Astrocyte of the hippocampus (primary cell): ENCODE data around the gene AKR1C8.
"Not testable (repeated sequence)": the region's sequence is repeated elsewhere in the genome, so short reads cannot be mapped to it uniquely, and the experiment has no call there.

Experiments used
- DNase-seq: peaks from one replicate; pipeline ENCODE4 v3.0.0; 2011; ENCODE audit warnings: low read depth, low spot score

Gene AKR1C8

GRCh38 chr10:5184987-5185775, at the start of gene AKR1C8:
Gene AKR1C8, minus strand, starts transcription at chr10:5185150. Its CDS starts 46 bp downstream, at chr10:5185104.
- DNase-seq, result no peak

GRCh38 chr10:5234106-5234860, 49.3 kb upstream of the AKR1C8 start:
- no peak for DNase-seq

- no peak for DNase-seq
Measured at GRCh38 chr10:5233324-5233723, 48.4 kb upstream of the AKR1C8 start.

GRCh38 chr10:5229019-5229418, 44.1 kb upstream of the AKR1C8 start:
- DNase-seq, result no peak

- not testable (repeated sequence) for DNase-seq
Measured at GRCh38 chr10:5222942-5223341, 38.0 kb upstream of the AKR1C8 start.

GRCh38 chr10:5219262-5219661, 34.3 kb upstream of the AKR1C8 start:
- no peak for DNase-seq

- no peak for DNase-seq
Measured at GRCh38 chr10:5216801-5217200, 31.9 kb upstream of the AKR1C8 start.

- DNase-seq, result no peak
Measured at GRCh38 chr10:5211696-5212536, 27.0 kb upstream of the AKR1C8 start.

GRCh38 chr10:5210261-5210660, 25.3 kb upstream of the AKR1C8 start:
- not testable (repeated sequence) for DNase-seq

- DNase-seq, result not testable (repeated sequence)
Measured at GRCh38 chr10:5209776-5210175, 24.8 kb upstream of the AKR1C8 start.

GRCh38 chr10:5206799-5207198, 21.8 kb upstream of the AKR1C8 start:
- no peak for DNase-seq

GRCh38 chr10:5199398-5199797, 14.4 kb upstream of the AKR1C8 start:
- DNase-seq, result no peak

- DNase-seq, result no peak
Measured at GRCh38 chr10:5198386-5198785, 13.4 kb upstream of the AKR1C8 start.

- DNase-seq, result no peak
Measured at GRCh38 chr10:5196702-5197113, 11.8 kb upstream of the AKR1C8 start, which contains the start of gene AKR1C4. Gene AKR1C4, plus strand, starts transcription at chr10:5196837. Its CDS starts 31 bp downstream, at chr10:5196868.

GRCh38 chr10:5195727-5196374, 10.9 kb upstream of the AKR1C8 start:
- DNase-seq, result no peak

GRCh38 chr10:5194431-5194830, 9.5 kb upstream of the AKR1C8 start:
- DNase-seq, result no peak

- DNase-seq, result no peak
Measured at GRCh38 chr10:5188358-5188757, 3.4 kb upstream of the AKR1C8 start.

GRCh38 chr10:5187867-5188266, 2.9 kb upstream of the AKR1C8 start:
- DNase-seq, result no peak

- no peak for DNase-seq
Measured at GRCh38 chr10:5183923-5184322, 1.0 kb downstream of the AKR1C8 start.

GRCh38 chr10:5180503-5180902, 4.4 kb downstream of the AKR1C8 start:
- not testable (repeated sequence) for DNase-seq

GRCh38 chr10:5175581-5175980, 9.4 kb downstream of the AKR1C8 start:
- DNase-seq, result not testable (repeated sequence)
